HepG2 (cell line): ENCODE data around the gene XRCC2. TPM values are rescaled to one million over a fixed set of nuclear protein-coding genes. Genes with fewer than 3 reads are reported as not detected.

Experiments used
- CHD2 ChIP-seq: IDR thresholded peaks from 2 replicates; pipeline ENCODE4 v1.6.1; 2011; ENCODE audit warnings: low read depth, low read length, improper control_type of control experiment
- IRF1 ChIP-seq: sonication (generic); formaldehyde crosslinking; IDR thresholded peaks from 2 replicates; pipeline ENCODE4 v1.4.0; 2020; ENCODE audit warnings: low read depth, mild to moderate bottlenecking, missing genetic modification reagents
- KMT2A ChIP-seq: sonication (generic); formaldehyde crosslinking; IDR thresholded peaks from 2 replicates; pipeline ENCODE4 v1.4.0; 2020; ENCODE audit warnings: missing genetic modification reagents
- KMT2B ChIP-seq: IDR thresholded peaks from 2 replicates; pipeline ENCODE4 v1.6.1; 2016; ENCODE audit warnings: missing genetic modification reagents, missing compliant biosample characterization
- U2AF2 ChIP-seq: fragments of 200-400 bp; formaldehyde crosslinking; IDR thresholded peaks from 2 replicates; pipeline ENCODE4 v1.6.1; 2017; ENCODE audit warnings: low read depth, mild to moderate bottlenecking, low read length
- ZHX2 ChIP-seq, 2 experiments: sonication (generic) in 1 of 2; formaldehyde crosslinking in 1 of 2; IDR thresholded peaks; 2 replicates each; pipeline versions ENCODE4 v1.6.1 to v1.9.0; 2014 to 2022; ENCODE audit warnings: antibody characterized with exemption in 1 of 2, borderline replicate concordance in 1 of 2, inconsistent platforms in 1 of 2, low read depth in 1 of 2, missing genetic modification reagents in 1 of 2
- ZNF354B ChIP-seq: sonication (generic); formaldehyde crosslinking; IDR thresholded peaks from 2 replicates; pipeline ENCODE4 v1.8.0; 2022; ENCODE audit warnings: mild to moderate bottlenecking, missing genetic modification reagents
- ZNF510 ChIP-seq: sonication (generic); formaldehyde crosslinking; IDR thresholded peaks from 2 replicates; pipeline ENCODE4 v1.4.0; 2020; ENCODE audit warnings: low read depth, mild to moderate bottlenecking, missing genetic modification reagents
- ZNF737 ChIP-seq: sonication (generic); formaldehyde crosslinking; IDR thresholded peaks from 2 replicates; pipeline ENCODE4 v1.5.0; 2020; ENCODE audit warnings: missing genetic modification reagents, mild to moderate bottlenecking, borderline replicate concordance
- polyA plus RNA-seq, 8 experiments: library from polyadenylated mRNA; depleted of rRNA in 3 of 8; stranded (reverse) in 7 of 8; unstranded in 1 of 8; fragments of >200 nt; fragmentation: Illumina TruSeq in 4 of 8; extraction: Trizol in 4 of 8; gene quantifications; 2 replicates each; pipeline versions ENCODE4 v1.2.1 to v1.2.3, GENCODE V29; 2011 to 2016; ENCODE audit warnings: low read depth in 4 of 8, missing spikeins in 1 of 8, mixed read lengths in 1 of 8; ENCODE audit not compliant: insufficient read depth in 1 of 8
- total RNA-seq, 5 experiments: library from RNA; depleted of rRNA; stranded (reverse); fragments of >200 nt; fragmentation: Illumina TruSeq; extraction: Trizol; gene quantifications; 2 replicates each; pipeline ENCODE4 v1.2.3, GENCODE V29; 2016; ENCODE audit warnings: low read depth in 1 of 5
- TF ChIP-seq, protein P1 (sequence below): IDR thresholded peaks from 2 replicates; pipeline ENCODE4 v1.6.1; 2016; ENCODE audit warnings: low read depth
- TF ChIP-seq, protein P2 (sequence below): sonication (generic); formaldehyde crosslinking; IDR thresholded peaks from 2 replicates; pipeline ENCODE4 v1.4.0; 2020; ENCODE audit warnings: mild to moderate bottlenecking, missing genetic modification reagents
- TF ChIP-seq, protein P3 (sequence below): IDR thresholded peaks from 2 replicates; pipeline ENCODE4 v1.6.1; 2016; ENCODE audit warnings: mild to moderate bottlenecking, missing biosample characterization, missing genetic modification reagents

Gene XRCC2
- total and polyA plus RNA-seq, 2 of the 13 experiments (the other 11 are each of a cell fraction or from before 2014, with no cell fraction given), result 3.8 to 14.5 TPM

- TF ChIP-seq ZNF354B (CRISPR knock-in tag) (no peak), ZNF737 (CRISPR knock-in tag) (no peak), U2AF2 (no peak), KMT2A (CRISPR knock-in tag) (no peak), ZHX2 (IDR thresholded peaks at IDR 0.05; ENCODE audit: low read depth) (no peak), ZHX2 (CRISPR knock-in tag; IDR thresholded peaks at IDR 0.05; ENCODE audit: borderline replicate concordance) (no peak), CHD2 (no peak), KMT2B (CRISPR knock-in tag) (no peak), IRF1 (no peak), ZNF510 (CRISPR knock-in tag) (no peak)
- TF ChIP-seq, protein P1, sequence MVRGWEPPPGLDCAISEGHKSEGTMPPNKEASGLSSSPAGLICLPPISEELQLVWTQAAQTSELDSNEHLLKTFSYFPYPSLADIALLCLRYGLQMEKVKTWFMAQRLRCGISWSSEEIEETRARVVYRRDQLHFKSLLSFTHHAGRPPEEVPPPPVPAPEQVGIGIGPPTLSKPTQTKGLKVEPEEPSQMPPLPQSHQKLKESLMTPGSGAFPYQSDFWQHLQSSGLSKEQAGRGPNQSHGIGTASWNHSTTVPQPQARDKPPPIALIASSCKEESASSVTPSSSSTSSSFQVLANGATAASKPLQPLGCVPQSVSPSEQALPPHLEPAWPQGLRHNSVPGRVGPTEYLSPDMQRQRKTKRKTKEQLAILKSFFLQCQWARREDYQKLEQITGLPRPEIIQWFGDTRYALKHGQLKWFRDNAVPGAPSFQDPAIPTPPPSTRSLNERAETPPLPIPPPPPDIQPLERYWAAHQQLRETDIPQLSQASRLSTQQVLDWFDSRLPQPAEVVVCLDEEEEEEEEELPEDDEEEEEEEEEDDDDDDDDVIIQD (CRISPR knock-in tag), result no peak
- TF ChIP-seq, protein P2, sequence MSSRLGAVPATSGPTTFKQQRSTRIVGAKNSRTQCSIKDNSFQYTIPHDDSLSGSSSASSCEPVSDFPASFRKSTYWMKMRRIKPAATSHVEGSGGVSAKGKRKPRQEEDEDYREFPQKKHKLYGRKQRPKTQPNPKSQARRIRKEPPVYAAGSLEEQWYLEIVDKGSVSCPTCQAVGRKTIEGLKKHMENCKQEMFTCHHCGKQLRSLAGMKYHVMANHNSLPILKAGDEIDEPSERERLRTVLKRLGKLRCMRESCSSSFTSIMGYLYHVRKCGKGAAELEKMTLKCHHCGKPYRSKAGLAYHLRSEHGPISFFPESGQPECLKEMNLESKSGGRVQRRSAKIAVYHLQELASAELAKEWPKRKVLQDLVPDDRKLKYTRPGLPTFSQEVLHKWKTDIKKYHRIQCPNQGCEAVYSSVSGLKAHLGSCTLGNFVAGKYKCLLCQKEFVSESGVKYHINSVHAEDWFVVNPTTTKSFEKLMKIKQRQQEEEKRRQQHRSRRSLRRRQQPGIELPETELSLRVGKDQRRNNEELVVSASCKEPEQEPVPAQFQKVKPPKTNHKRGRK (CRISPR knock-in tag), result no peak
- TF ChIP-seq, protein P3, sequence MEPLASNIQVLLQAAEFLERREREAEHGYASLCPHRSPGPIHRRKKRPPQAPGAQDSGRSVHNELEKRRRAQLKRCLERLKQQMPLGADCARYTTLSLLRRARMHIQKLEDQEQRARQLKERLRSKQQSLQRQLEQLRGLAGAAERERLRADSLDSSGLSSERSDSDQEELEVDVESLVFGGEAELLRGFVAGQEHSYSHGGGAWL (CRISPR knock-in tag), result no peak
These were observed 2.0 kb downstream of the XRCC2 start (continued) for GRCh38 chr7:152673897-152674296.
